ENCODE results near the gene PMEL.

DNA sequence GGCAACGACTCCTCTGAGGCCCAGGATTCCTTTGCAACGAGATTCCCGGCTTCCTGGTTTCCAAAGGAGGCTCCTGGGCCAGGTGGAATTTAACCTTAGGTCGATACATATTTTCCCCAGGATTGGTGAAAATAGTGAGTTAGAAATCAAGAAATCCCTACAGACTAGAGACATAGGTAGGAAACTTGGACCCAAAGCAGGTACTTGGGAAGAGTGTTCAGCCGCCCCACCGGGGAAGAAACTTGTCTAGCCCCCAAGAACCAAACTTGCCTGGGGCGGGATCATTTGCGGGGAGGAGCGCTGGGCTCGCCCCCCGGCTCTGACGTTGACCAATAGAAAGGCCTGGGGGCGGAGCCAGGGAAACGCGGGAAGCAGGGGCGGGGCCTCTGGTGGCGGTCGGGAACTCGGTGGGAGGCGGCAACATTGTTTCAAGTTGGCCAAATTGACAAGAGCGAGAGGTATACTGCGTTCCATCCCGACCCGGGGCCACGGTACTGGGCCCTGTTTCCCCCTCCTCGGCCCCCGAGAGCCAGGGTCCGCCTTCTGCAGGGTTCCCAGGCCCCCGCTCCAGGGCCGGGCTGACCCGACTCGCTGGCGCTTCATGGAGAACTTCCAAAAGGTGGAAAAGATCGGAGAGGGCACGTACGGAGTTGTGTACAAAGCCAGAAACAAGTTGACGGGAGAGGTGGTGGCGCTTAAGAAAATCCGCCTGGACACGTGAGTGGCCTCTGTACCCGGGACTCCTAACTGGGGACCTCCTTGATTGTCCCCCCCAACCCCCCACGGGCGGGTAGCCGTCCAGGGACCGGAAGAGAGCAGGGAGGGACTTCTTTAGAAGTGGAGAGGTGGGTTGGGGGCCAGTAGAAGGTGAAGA is 803 bp upstream of the PMEL start, which contains the start of gene CDK2:
- no peak for TF ChIP-seq CTCF (IDR thresholded peaks at IDR 0.05)
- no peak for TF ChIP-seq FOXJ3 (CRISPR knock-in tag; IDR thresholded peaks at IDR 0.05; ENCODE audit: borderline replicate concordance)
- TF ChIP-seq MXD4 (CRISPR knock-in tag; IDR thresholded peaks at IDR 0.05; ENCODE audit: borderline replicate concordance) = no peak
- TF ChIP-seq IRF2 (CRISPR knock-in tag; IDR thresholded peaks at IDR 0.05; ENCODE audit: borderline replicate concordance, low read depth) = no peak
- TF ChIP-seq, protein P1, sequence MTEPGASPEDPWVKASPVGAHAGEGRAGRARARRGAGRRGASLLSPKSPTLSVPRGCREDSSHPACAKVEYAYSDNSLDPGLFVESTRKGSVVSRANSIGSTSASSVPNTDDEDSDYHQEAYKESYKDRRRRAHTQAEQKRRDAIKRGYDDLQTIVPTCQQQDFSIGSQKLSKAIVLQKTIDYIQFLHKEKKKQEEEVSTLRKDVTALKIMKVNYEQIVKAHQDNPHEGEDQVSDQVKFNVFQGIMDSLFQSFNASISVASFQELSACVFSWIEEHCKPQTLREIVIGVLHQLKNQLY (CRISPR knock-in tag; IDR thresholded peaks at IDR 0.05) = no peak
- no peak for TF ChIP-seq RELA (CRISPR knock-in tag; IDR thresholded peaks at IDR 0.05; ENCODE audit: borderline replicate concordance)
- TF ChIP-seq, protein P2, sequence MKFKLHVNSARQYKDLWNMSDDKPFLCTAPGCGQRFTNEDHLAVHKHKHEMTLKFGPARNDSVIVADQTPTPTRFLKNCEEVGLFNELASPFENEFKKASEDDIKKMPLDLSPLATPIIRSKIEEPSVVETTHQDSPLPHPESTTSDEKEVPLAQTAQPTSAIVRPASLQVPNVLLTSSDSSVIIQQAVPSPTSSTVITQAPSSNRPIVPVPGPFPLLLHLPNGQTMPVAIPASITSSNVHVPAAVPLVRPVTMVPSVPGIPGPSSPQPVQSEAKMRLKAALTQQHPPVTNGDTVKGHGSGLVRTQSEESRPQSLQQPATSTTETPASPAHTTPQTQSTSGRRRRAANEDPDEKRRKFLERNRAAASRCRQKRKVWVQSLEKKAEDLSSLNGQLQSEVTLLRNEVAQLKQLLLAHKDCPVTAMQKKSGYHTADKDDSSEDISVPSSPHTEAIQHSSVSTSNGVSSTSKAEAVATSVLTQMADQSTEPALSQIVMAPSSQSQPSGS (CRISPR knock-in tag; IDR thresholded peaks at IDR 0.05; ENCODE audit: borderline replicate concordance, low read depth) = no peak
- TF ChIP-seq ZNF423 (CRISPR knock-in tag; IDR thresholded peaks at IDR 0.05) = no peak
- TF ChIP-seq ELF4 (CRISPR knock-in tag; IDR thresholded peaks at IDR 0.05; ENCODE audit: low read depth) = no peak
- peak; percentile 74 for TF ChIP-seq NFYB (CRISPR knock-in tag; conservative IDR thresholded peaks at IDR 0.05; ENCODE audit: low read depth)
- no peak for TF ChIP-seq PRRX2 (CRISPR knock-in tag; IDR thresholded peaks at IDR 0.05)

Data from WTC11 (cell line).